ENCODE data around the gene CAMK2G. TPM values are rescaled to one million over a fixed set of nuclear protein-coding genes. Genes with fewer than 3 reads are reported as not detected.
A peak's percentile ranks its signal among the peaks of the same experiment; 100 is the strongest.
"Not testable (repeated sequence)": the region's sequence is repeated elsewhere in the genome, so short reads cannot be mapped to it uniquely, and the experiment has no call there.

CAMK2G gene
- polyA plus RNA-seq, 1 experiment = 43.8 TPM

GRCh38 chr10:73789659-73790055, 84.7 kb downstream of the CAMK2G start:
- CTCF ChIA-PET = no interaction called here

GRCh38 chr10:73788864-73789658, 85.3 kb downstream of the CAMK2G start:
- no peak for TF ChIP-seq CTCF (IDR thresholded peaks at IDR 0.05; ENCODE audit: insufficient read depth, low read depth, low read length)
- Histone ChIP-seq H3K36me3 (ENCODE audit: control insufficient read depth, insufficient read depth, low read length) (peaks cover 52% of the 10 kb centered on the region), H3K27me3 (ENCODE audit: control insufficient read depth, insufficient read depth, low read length) (no peaks in the 10 kb centered on the region), H3K4me3 (ENCODE audit: low read depth, low read length) (no peak overlapping the region)
- ChIA-PET POLR2A (no interaction called here), CTCF (no interaction called here)
- DNase-seq (ENCODE audit: low read depth) = no peak

More at GRCh38 chr10:73789659-73790055, 84.7 kb downstream of the CAMK2G start:
- Histone ChIP-seq H3K4me3 (ENCODE audit: low read depth, low read length) (no peak overlapping the region), H3K27me3 (ENCODE audit: control insufficient read depth, insufficient read depth, low read length) (no peaks in the 10 kb centered on the region), H3K36me3 (ENCODE audit: control insufficient read depth, insufficient read depth, low read length) (peaks cover 57% of the 10 kb centered on the region)
- DNase-seq (ENCODE audit: low read depth) = no peak
- no peak for TF ChIP-seq CTCF (IDR thresholded peaks at IDR 0.05; ENCODE audit: insufficient read depth, low read depth, low read length)
- POLR2A ChIA-PET = no interaction called here

GRCh38 chr10:73787031-73787800, 87.1 kb downstream of the CAMK2G start:
- H3K36me3 ChIP-seq (ENCODE audit: control insufficient read depth, insufficient read depth, low read length) = peaks cover 34% of the 10 kb centered on the region
- DNase-seq (ENCODE audit: low read depth); POLR2A ChIA-PET; H3K27me3 ChIP-seq (ENCODE audit: control insufficient read depth, insufficient read depth, low read length); H3K4me3 ChIP-seq (ENCODE audit: low read depth, low read length): not testable (repeated sequence)
- CTCF ChIA-PET = interaction anchor here (1.7 kb wide), 1 partner anchor 93 kb away, joined by 6 read pairs; no protein-coding TSS in a partner anchor

GRCh38 chr10:73786512-73786885, 87.9 kb downstream of the CAMK2G start:
- Histone ChIP-seq H3K27me3 (ENCODE audit: control insufficient read depth, insufficient read depth, low read length) (no peaks in the 10 kb centered on the region), H3K36me3 (ENCODE audit: control insufficient read depth, insufficient read depth, low read length) (peaks cover 27% of the 10 kb centered on the region), H3K4me3 (ENCODE audit: low read depth, low read length) (peak overlapping the region; percentile 74)
- CTCF ChIA-PET = interaction anchor here (0.6 to 1.7 kb wide), 5 partner anchors 15 to 154 kb away, joined by 3 to 6 read pairs (median 4); no protein-coding TSS in a partner anchor
- no peak for TF ChIP-seq CTCF (IDR thresholded peaks at IDR 0.05; ENCODE audit: insufficient read depth, low read depth, low read length)
- DNase-seq (ENCODE audit: low read depth) = no peak
- POLR2A ChIA-PET = no interaction called here

- ChIA-PET POLR2A (no interaction called here), CTCF (interaction anchor here (0.6 to 1.7 kb wide), 5 partner anchors 15 to 155 kb away, joined by 3 to 6 read pairs (median 4); no protein-coding TSS in a partner anchor)
- H3K27me3 ChIP-seq (ENCODE audit: control insufficient read depth, insufficient read depth, low read length) = no peaks in the 10 kb centered on the region
- peaks cover 21% of the 10 kb centered on the region for H3K36me3 ChIP-seq (ENCODE audit: control insufficient read depth, insufficient read depth, low read length)
- H3K4me3 ChIP-seq (ENCODE audit: low read depth, low read length) = peak overlapping the region; percentile 74
- DNase-seq (ENCODE audit: low read depth) = no peak
- no peak for TF ChIP-seq CTCF (IDR thresholded peaks at IDR 0.05; ENCODE audit: insufficient read depth, low read depth, low read length)
Observed at GRCh38 chr10:73785721-73786511, 88.4 kb downstream of the CAMK2G start.
